ENCODE data around the gene NELFB. TPM values are rescaled to one million over a fixed set of nuclear protein-coding genes. Genes with fewer than 3 reads are reported as not detected.

The NELFB gene
- total RNA-seq, 1 experiment from 2014 or later = 71.7 TPM

- whole genome bisulfite sequencing (ENCODE audit: extremely low coverage, insufficient read length, low lambda C conversion rate) = no CpG with 5 or more reads among the region's 30 CpGs
- Histone ChIP-seq H3K27ac (ENCODE audit: insufficient read length, low read depth, low read length) (no peak overlapping the region), H3K79me1 (ENCODE audit: insufficient read depth, low read depth, low read length, poor library complexity, severe bottlenecking) (no peaks in the 10 kb centered on the region), H3K4me2 (ENCODE audit: insufficient read depth, insufficient read length, low read length) (peak overlapping the region; percentile 10), H2BK5ac (ENCODE audit: insufficient read length, low read length) (no peak overlapping the region), H4K8ac (replicated peaks; ENCODE audit: insufficient read length, low read depth, low read length) (no peak overlapping the region), H3K14ac (ENCODE audit: insufficient read depth, low read length) (no peak overlapping the region), H3K27me3 (ENCODE audit: insufficient read depth, low read length) (no peaks in the 10 kb centered on the region), H4K20me1 (ENCODE audit: control insufficient read depth, insufficient read depth, insufficient read length) (no peaks in the 10 kb centered on the region), H3K79me2 (ENCODE audit: insufficient read depth, low read length) (no peaks in the 10 kb centered on the region), H2BK20ac (ENCODE audit: low read depth, low read length, poor library complexity, severe bottlenecking) (no peak overlapping the region), H3K23ac (ENCODE audit: insufficient read length, low read depth, low read length) (no peak overlapping the region), H3K18ac (ENCODE audit: insufficient read length, low read depth, low read length) (no peak overlapping the region), H2BK120ac (ENCODE audit: low read depth, low read length, poor library complexity, severe bottlenecking) (no peak overlapping the region), H3T11ph (ENCODE audit: low read length) (no peak overlapping the region), H3K9ac (ENCODE audit: extremely low read depth, insufficient read length, low read length) (no peak overlapping the region), H2BK12ac (ENCODE audit: insufficient read length, low read depth, low read length) (no peak overlapping the region), H2AFZ (ENCODE audit: low read length) (no peak overlapping the region), H4K91ac (ENCODE audit: insufficient read length, low read depth, low read length) (no peak overlapping the region), H3K56ac (ENCODE audit: insufficient read length, low read depth, low read length) (no peak overlapping the region), H3K9me3 (ENCODE audit: control insufficient read depth, low read depth, low read length) (no peaks in the 10 kb centered on the region), H3K4me1 (ENCODE audit: insufficient read depth, low read length) (no peaks in the 10 kb centered on the region), H2BK15ac (ENCODE audit: low read depth, low read length) (no peak overlapping the region), H4K5ac (ENCODE audit: insufficient read length, low read depth, low read length) (no peak overlapping the region), H2AK5ac (ENCODE audit: insufficient read length, low read length) (no peak overlapping the region), H3K23me2 (ENCODE audit: insufficient read length, low read depth, low read length, poor library complexity, severe bottlenecking) (peaks cover 12% of the 10 kb centered on the region), H3K4ac (ENCODE audit: low read depth, low read length) (no peak overlapping the region)
- no peak for TF ChIP-seq CTCF (conservative IDR thresholded peaks at IDR 0.05)
- H3K27me3 Mint-ChIP-seq (ENCODE audit: low read depth) = peaks cover 1% of the 10 kb centered on the region; the same call in 1 of the 2 replicates
- peak overlapping the region; percentile 94 to 99 (median 97) for H3K27ac Mint-ChIP-seq
- peak; percentile 71 for DNase-seq
- peaks cover 0 to 10% (median 4%) of the 10 kb centered on the region in 3 experiments; a peak in 5 of 7 replicates for H3K36me3 Mint-ChIP-seq (ENCODE audit: insufficient read depth in 1 of 3, low read depth in 3 of 3)
- H3K4me3 Mint-ChIP-seq = peak overlapping the region; percentile 39 to 74
- peaks cover 20 to 29% of the 10 kb centered on the region in 2 experiments for H3K4me1 Mint-ChIP-seq
- H3K9me3 Mint-ChIP-seq = no peaks in the 10 kb centered on the region
These were observed 21.6 kb downstream of the NELFB start for GRCh38 chr9:137276473-137277328.

Measured in H9 (cell line).